Cardiac muscle cell (in vitro differentiated cells and primary cell): ENCODE data around the gene SMYD3. TPM values are rescaled to one million over a fixed set of nuclear protein-coding genes. Genes with fewer than 3 reads are reported as not detected.

Experiments
- DNase-seq, 2 donors: peaks; one replicate each; pipeline versions ENCODE4 v3.0.0 to v3.0.0-alpha.2; 2010 to 2017; ENCODE audit warnings: low read depth in 1 of 2, low spot score in 1 of 2
- H3K27ac ChIP-seq: fragments of 200-600 bp; sonication (generic); 2 replicates; pipeline ENCODE4 v1.5.1; 2016
- H3K27me3 ChIP-seq: fragments of 200-600 bp; sonication (generic); 2 replicates; pipeline ENCODE4 v1.6.0; 2016; ENCODE audit warnings: control low read depth
- H3K36me3 ChIP-seq: fragments of 200-600 bp; sonication (generic); 2 replicates; pipeline ENCODE4 v1.5.1; 2016; ENCODE audit warnings: control low read depth
- H3K4me1 ChIP-seq: fragments of 200-600 bp; sonication (generic); 2 replicates; pipeline ENCODE4 v1.8.1; 2017; ENCODE audit warnings: low read depth, mild to moderate bottlenecking, mixed run types
- H3K4me3 ChIP-seq: fragments of 200-600 bp; sonication (generic); 2 replicates; pipeline ENCODE4 v1.5.1; 2016; ENCODE audit warnings: mild to moderate bottlenecking
- H3K9me3 ChIP-seq: fragments of 200-600 bp; sonication (generic); 2 replicates; pipeline ENCODE4 v1.5.1; 2017; ENCODE audit warnings: low read depth, mild to moderate bottlenecking, control low read depth
- CTCF ChIP-seq: IDR thresholded peaks from 2 replicates; pipeline ENCODE4 v1.5.1; 2012; ENCODE audit warnings: low read depth, mild to moderate bottlenecking, low read length
- polyA plus RNA-seq: library from polyadenylated mRNA; unstranded; fragments of >200 nt; fragmentation: Nextera tagmentation; extraction: Ambion mirVana; gene quantifications from 2 replicates; pipeline ENCODE4 v1.2.1, GENCODE V29; 2016
- total RNA-seq: library from RNA; depleted of rRNA; stranded (reverse); fragments of >200 nt; gene quantifications from 2 replicates; pipeline ENCODE4 v1.2.3, GENCODE V29; 2016

SMYD3 gene
- total and polyA plus RNA-seq, 2 experiments from 2014 or later = 47.2 to 50.8 TPM

GRCh38 chr1:245863566-245864184, 643.4 kb downstream of the SMYD3 start:
- Histone ChIP-seq H3K27ac (no peak overlapping the region), H3K9me3 (no peaks in the 10 kb centered on the region), H3K4me1 (peaks cover 16% of the 10 kb centered on the region), H3K36me3 (no peaks in the 10 kb centered on the region), H3K4me3 (no peak overlapping the region), H3K27me3 (no peaks in the 10 kb centered on the region)
- no peak for TF ChIP-seq CTCF
- DNase-seq = peak in 1 of 2 donors; percentile 44

GRCh38 chr1:245862812-245863540, 644.1 kb downstream of the SMYD3 start:
- DNase-seq = no peak
- no peak overlapping the region for H3K27ac ChIP-seq
- H3K36me3 ChIP-seq = no peaks in the 10 kb centered on the region
- no peak overlapping the region for H3K4me3 ChIP-seq
- H3K27me3 ChIP-seq = no peaks in the 10 kb centered on the region
- no peak for TF ChIP-seq CTCF
- H3K9me3 ChIP-seq = no peaks in the 10 kb centered on the region
- peaks cover 16% of the 10 kb centered on the region for H3K4me1 ChIP-seq

- Histone ChIP-seq H3K9me3 (no peaks in the 10 kb centered on the region), H3K27ac (no peak overlapping the region)
These were observed 646.2 kb downstream of the SMYD3 start for GRCh38 chr1:245860657-245861544.

GRCh38 chr1:245859493-245860114, 647.5 kb downstream of the SMYD3 start:
- no peak for DNase-seq
- H3K9me3 ChIP-seq = no peaks in the 10 kb centered on the region
- TF ChIP-seq CTCF = no peak
- no peaks in the 10 kb centered on the region for H3K36me3 ChIP-seq
- no peak overlapping the region for H3K27ac ChIP-seq
- H3K4me1 ChIP-seq = peaks cover 16% of the 10 kb centered on the region
- H3K27me3 ChIP-seq = no peaks in the 10 kb centered on the region
- H3K4me3 ChIP-seq = no peak overlapping the region

More at GRCh38 chr1:245860657-245861544, 646.2 kb downstream of the SMYD3 start:
- Histone ChIP-seq H3K27me3 (no peaks in the 10 kb centered on the region), H3K36me3 (no peaks in the 10 kb centered on the region), H3K4me1 (peaks cover 16% of the 10 kb centered on the region), H3K4me3 (no peak overlapping the region)
- TF ChIP-seq CTCF = no peak
- DNase-seq = peak in 1 of 2 donors; percentile 95
